Measurements from ENCODE around the gene GHRL.

GHRL gene

DNA sequence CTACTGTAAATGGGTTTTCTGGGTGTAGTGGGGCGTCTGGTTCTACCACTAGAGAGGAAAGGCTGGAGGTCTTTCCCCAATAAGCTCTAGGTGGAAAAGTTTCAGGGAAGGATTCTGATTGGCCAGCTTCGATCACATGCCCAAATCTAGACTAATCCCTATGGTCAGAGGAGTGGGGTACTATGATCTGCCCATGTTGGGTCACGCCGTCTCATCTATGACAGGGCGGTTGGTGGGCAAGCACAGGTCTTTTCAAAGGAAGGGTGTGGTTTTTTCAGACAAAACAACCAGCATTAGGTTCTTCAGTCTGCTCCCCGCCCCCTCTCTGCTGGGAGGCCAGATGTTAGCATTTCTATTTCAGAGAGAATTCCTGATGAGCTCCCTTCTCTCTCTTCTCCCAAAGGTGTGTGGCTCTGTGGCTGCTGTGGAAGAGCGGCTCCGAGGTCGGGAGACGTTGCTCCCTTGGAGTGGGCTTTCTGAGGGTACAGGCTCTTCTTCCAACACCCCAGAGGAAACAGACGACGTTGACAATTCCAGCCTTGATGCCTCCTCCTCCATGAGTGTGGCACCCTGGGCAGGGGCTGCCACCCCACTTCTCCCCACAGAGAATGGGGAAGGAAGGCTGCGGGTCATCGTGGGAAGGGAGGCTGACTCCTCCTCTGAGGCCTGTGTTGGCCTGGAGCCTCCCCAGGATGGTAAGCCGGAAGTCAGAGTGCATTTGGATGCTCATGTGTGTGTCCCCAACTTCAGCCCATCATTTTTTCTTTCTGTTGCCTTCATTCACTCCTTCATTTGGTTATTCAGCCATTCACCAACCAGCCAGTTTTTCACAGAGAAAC lies 54.2 kb downstream of the GHRL start:
- no peak for FAIRE-seq

All from islet of Langerhans (tissue), 1 donor.